Measurements from ENCODE around the gene BCAS1.

BCAS1 gene

GRCh38 chr20:54076259-54076658 is 5.9 kb upstream of the BCAS1 start:
- DNase-seq, result no peak

DNA sequence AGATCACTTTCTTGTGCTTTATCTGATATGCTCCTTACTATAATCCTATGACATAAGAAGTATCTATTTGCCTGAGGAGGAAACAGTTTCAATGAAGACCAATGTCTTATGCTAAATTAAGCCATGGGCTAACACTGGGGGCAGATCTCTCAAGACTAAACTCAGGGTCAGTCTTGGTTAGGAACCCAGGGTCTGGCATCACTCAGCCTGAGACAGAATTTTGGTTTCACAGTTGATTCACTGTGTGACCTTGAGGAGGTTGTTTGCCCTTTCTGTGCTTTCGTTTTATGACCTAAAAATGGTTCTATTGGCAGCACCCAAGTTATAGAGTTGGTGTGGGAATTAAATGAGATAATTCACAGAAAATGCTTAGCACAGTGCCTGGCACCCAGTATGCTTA is 4.9 kb upstream of the BCAS1 start:
- no peak for DNase-seq

DNA sequence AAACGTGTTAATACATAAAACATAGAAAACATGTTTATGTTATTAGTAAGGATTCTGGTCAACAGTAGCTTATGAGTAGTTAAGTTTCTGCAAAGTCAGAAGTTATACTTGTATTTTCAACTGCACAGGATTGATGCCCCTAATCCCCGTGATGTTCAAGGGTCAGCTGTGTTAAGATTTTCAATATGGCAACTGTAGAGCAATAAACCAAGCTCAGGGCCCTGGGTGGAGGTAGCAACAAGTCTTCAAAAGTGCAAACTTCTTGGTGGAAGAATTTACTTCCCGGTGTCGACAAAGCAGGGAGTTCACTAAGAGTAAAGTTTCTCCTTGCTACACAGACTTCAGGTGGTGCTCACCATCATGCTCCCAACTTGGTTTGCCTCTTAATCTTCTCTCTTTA is 4.1 kb upstream of the BCAS1 start:
- no peak for DNase-seq

- no peak for DNase-seq
Observed at GRCh38 chr20:54073288-54073687, 2.9 kb upstream of the BCAS1 start.

- no peak for DNase-seq
Observed at GRCh38 chr20:54069501-54069971, 858 bp downstream of the BCAS1 start.

DNA sequence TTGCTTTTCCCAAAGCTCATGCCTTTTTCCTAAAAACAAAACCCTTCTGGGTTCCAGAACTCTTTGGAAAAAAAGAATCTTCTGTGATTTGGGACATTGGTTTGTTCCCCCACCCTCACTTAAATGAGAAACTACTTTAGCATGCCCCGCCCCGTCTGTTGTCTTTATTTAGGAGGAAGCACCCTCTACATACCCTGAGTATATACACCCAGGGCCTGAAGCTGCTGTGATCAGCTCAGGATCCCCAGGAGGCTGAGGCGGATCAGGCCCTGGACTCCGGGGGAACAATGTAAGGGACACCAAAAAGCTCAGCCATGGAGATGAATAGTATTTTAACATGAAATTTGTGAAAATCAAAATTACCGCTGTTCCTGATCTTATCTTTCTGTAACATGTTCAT is 1.4 kb downstream of the BCAS1 start:
- DNase-seq, result no peak

DNA sequence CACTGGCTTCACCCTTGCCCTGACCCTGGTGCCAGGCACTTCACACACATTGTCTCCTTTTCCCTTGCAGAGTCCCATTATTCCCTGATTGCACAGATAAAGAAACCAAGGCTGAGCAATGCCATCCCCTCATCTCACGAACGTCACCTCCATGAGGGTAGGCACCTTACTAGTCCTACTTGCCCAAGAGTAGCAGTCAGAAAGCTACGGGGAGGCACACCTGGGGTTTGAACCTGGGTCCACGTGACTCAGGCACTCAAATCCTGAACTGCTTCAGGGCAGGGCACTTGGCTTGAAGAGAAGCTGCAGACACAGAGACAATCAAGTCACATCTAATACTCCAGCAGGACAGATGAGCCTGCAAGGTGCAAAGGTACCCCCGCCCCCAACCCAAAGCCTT is 1.9 kb downstream of the BCAS1 start:
- DNase-seq, result no peak

DNA sequence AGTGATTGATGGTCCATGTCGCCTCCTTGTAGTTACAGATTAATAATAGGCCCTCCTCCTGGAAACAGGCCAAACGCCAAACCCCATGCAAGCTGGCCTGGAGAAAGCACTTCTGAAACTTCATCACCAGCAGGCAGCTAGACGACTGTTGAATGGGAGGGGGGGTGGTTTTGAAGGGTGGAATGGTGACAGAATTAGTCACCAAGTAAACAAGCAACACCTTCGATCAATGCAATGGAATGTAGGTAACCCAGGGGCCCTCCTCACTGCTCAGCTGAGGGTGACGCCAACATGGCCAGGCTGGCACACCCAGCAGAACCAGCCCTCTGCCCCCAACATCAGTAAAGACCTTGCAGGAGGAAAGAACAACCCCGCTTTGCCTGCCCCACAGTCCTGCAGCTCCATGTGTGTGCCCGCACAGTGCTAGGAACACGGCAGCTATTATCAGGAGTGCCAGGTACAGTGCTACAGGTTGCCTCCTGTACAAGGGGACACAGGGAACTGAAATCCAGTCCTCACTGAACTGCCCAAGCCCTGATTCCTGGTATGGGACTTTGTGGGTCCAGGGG is 2.7 kb downstream of the BCAS1 start:
- no peak for DNase-seq

- no peak for DNase-seq
Observed at GRCh38 chr20:54065601-54066038, 4.8 kb downstream of the BCAS1 start.

- DNase-seq, result no peak
Observed at GRCh38 chr20:54064939-54065338, 5.5 kb downstream of the BCAS1 start.

- DNase-seq, result no peak
Observed at GRCh38 chr20:54063992-54064676, 6.3 kb downstream of the BCAS1 start.

GRCh38 chr20:54063580-54063979 is 6.8 kb downstream of the BCAS1 start:
- DNase-seq, result no peak

DNA sequence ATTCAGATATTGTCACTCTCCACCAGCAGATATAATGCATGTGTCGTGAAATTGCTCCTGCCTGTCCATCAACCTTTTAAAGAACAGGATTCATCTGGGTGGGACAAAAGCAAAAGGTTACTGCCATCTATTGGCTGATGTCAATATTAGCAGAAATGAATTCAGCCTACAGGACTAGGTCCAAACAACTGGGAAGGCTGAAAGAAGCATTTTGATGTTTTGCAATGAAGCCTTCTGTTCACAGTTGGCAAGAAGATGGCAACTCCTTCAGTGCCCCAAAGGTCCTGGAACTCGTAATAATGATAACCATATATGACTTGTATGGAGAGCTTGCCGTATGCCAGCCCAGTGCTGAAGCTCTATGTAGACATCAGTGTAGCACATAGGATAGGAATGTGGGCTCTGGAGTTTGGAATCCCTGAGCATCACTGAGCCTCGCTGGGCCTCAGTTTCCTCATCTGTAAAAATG is 7.5 kb downstream of the BCAS1 start:
- DNase-seq, result no peak

GRCh38 chr20:54061101-54061881 is 9.1 kb downstream of the BCAS1 start:
- DNase-seq, result no peak

- no peak for DNase-seq
Observed at GRCh38 chr20:54059691-54060364, 10.6 kb downstream of the BCAS1 start.

GRCh38 chr20:54058420-54059139 is 11.8 kb downstream of the BCAS1 start:
- no peak for DNase-seq

DNA sequence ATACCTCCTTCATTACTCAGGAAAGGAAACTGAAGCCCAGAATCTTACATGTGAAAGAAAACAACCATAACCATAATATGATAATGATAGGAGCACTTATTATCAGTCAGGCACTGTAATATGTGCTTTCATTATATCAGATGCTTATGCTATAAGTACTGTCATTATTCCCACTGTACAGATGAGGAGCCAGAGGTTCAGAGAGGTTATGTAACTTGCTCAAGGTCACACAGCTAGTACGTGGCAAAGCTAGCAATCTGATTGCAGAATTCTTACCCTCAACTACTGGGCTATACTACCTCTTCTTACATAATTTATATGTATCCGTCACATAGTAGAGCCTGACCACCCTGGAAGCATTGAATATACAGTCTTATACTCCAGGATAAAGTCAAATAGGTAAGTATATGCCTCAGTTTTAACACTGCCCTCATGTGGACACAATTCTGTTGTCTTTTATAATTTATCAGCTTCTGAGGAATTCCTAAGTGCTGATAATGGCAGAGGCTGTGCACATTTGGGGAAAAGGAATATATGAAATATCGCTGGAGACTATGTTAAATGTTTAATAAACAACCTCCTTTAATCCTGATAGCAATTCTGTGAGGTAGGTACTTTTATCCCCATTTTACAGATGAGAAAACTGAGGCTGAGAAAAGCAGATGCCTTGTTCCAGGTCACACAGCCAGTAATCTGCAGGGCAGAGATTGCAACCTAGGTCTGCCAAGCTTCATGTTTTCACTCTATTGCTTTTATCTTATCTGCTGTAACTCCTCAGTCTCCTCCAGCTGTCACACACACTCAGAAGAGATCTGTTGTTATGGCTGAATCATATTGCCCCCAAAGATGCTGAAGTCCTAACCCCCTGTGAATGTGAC is 13.4 kb downstream of the BCAS1 start:
- no peak for DNase-seq

DNA sequence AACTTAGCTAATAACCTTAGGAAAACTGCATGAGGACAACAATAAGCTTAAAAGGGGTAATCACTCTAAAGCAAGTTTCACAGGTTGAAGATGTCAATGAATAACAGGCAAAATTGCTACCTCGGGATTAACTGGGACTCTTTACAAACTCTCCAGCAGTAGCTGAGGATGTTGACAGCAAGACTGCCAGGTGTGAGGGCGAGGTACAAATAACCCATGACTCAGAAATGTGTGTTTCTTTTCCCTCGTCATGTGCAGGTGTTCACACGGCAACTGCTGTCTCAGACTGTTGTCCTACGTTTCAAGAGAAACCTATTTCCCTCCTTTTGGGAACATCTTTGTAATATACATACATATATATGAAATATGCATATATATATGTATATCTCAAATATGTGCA is 15.9 kb downstream of the BCAS1 start:
- no peak for DNase-seq

GRCh38 chr20:54051068-54051467 is 19.3 kb downstream of the BCAS1 start:
- DNase-seq, result no peak

GRCh38 chr20:54048891-54049545 is 21.4 kb downstream of the BCAS1 start:
- DNase-seq, result no peak

DNA sequence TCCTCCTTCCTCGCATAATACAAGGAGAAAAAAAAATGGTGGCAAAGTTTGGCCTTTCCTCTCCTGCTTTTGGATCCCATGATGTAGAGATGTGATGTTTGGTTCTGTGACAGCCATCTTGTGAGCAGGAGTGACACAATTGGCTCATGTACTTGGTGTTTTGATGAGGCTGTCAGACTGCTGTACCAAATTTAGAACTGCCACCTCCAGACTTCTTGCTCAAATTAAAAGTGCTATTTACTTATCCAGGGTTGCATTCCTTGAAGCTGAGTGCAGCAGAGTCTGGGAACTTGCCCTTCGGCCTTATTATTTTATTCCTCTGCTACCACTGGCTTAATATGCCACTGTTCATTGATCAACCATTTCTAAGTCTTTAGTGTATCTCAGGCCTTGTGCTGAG is 21.9 kb downstream of the BCAS1 start:
- DNase-seq, result no peak
